K562 (cell line): ENCODE results near the gene CCDC78. TPM values are rescaled to one million over a fixed set of nuclear protein-coding genes. Genes with fewer than 3 reads are reported as not detected.

Experiments used
- ATAC-seq: fragments of 200-7000 bp; cut with Tn5 transposase; 3 replicates; pipeline ENCODE4 v1.9.1; 2020; ENCODE audit warnings: moderate library complexity
- BruUV-seq: library from RNA; stranded (reverse); fragments of 400-500 nt; replicated peaks from 2 replicates; lab custom pipeline; 2021; lab: Mats Ljungman, UMichigan
- CTCF ChIA-PET: fragments of 300-600 bp; formaldehyde crosslinking; extraction: SDS; loops from one replicate; lab custom pipeline; 2021; ENCODE audit warnings: low intra/inter-chr PET ratio; lab: Yijun Ruan, JAX
- POLR2A ChIA-PET: fragments of 300-600, 350-650 bp; sonication (Branson Sonifier 250); formaldehyde crosslinking; extraction: SDS; loops from one replicate; lab custom pipeline; 2021; ENCODE audit warnings: antibody characterized with exemption, inconsistent platforms; lab: Yijun Ruan, JAX
- DNase-seq, 4 experiments: peaks; one replicate each; pipeline versions ENCODE4 v3.0.0 to v3.0.0-alpha.2; 2011 to 2018; ENCODE audit warnings: low spot score in 3 of 4, mixed read lengths in 3 of 4; ENCODE audit errors: extremely low read depth in 1 of 4
- FAIRE-seq: peaks from 2 replicates; lab custom pipeline; 2011; peaks lifted over from hg19 to GRCh38; lab: Jason Lieb, UNC
- H2AFZ ChIP-seq: 2 replicates; pipeline ENCODE4 v1.6.0; 2011; ENCODE audit warnings: low read depth, low read length, control low read depth, inconsistent platforms
- H3K27ac ChIP-seq: fragments of 200-600 bp; 3 replicates; pipeline ENCODE4 v1.8.0; 2011; ENCODE audit warnings: low read depth, mild to moderate bottlenecking, control low read depth, inconsistent platforms, low read length, moderate library complexity, mixed read lengths; ENCODE audit errors: extremely low read depth
- H3K27me3 ChIP-seq, 2 experiments: fragments of 300-600 bp in 1 of 2; 2 replicates in 1 of 2; 3 replicates in 1 of 2; pipeline versions ENCODE4 v1.6.0 to v1.8.0; 2011; ENCODE audit warnings: inconsistent platforms in 2 of 2, low read length in 2 of 2, mild to moderate bottlenecking in 1 of 2, mixed read lengths in 1 of 2, moderate library complexity in 1 of 2; ENCODE audit not compliant: control insufficient read depth in 2 of 2, insufficient read depth in 2 of 2
- H3K36me3 ChIP-seq: fragments of 300-600 bp; 3 replicates; pipeline ENCODE4 v1.8.0; 2011; ENCODE audit warnings: mild to moderate bottlenecking, low read length, inconsistent platforms; ENCODE audit not compliant: control insufficient read depth, insufficient read depth
- H3K4me1 ChIP-seq, 2 experiments: fragments of 200-600 bp in 1 of 2; replicated peaks in 1 of 2; 2 replicates in 1 of 2; 3 replicates in 1 of 2; pipeline versions ENCODE4 v1.5.1 to v1.8.0; 2011; ENCODE audit warnings: inconsistent platforms in 2 of 2, low read length in 2 of 2, mild to moderate bottlenecking in 1 of 2, mixed read lengths in 1 of 2, moderate library complexity in 1 of 2; ENCODE audit not compliant: control insufficient read depth in 2 of 2, insufficient read depth in 2 of 2
- H3K4me2 ChIP-seq: 2 replicates; pipeline ENCODE4 v1.6.1; 2011; ENCODE audit warnings: low read length, control low read depth, inconsistent platforms, mixed read lengths; ENCODE audit not compliant: insufficient read depth
- H3K4me3 ChIP-seq: fragments of 200-600 bp; sonication (generic), shearing (Covaris generic); 2 replicates; pipeline ENCODE4 v1.5.1; 2016; ENCODE audit warnings: control low read depth, inconsistent platforms
- H3K79me2 ChIP-seq: fragments of 200-600 bp; 3 replicates; pipeline ENCODE4 v1.8.0; 2011; ENCODE audit warnings: low read length, inconsistent platforms; ENCODE audit not compliant: control insufficient read depth, insufficient read depth
- H3K9ac ChIP-seq, 2 experiments: 2 replicates each; pipeline versions ENCODE4 v1.6.0 to v1.6.1; 2011; ENCODE audit warnings: low read depth in 2 of 2, low read length in 2 of 2, control low read depth in 1 of 2, inconsistent platforms in 1 of 2, mild to moderate bottlenecking in 1 of 2, mixed read lengths in 1 of 2; ENCODE audit not compliant: insufficient read depth in 1 of 2
- H3K9me1 ChIP-seq: one replicate; pipeline ENCODE4 v1.6.0; 2011; ENCODE audit warnings: inconsistent platforms, mild to moderate bottlenecking, low read length, moderate library complexity; ENCODE audit not compliant: control insufficient read depth, insufficient read depth
- H3K9me3 ChIP-seq: replicated peaks from 2 replicates; pipeline ENCODE4 v1.5.1; 2011; ENCODE audit warnings: low read depth, low read length, inconsistent platforms; ENCODE audit not compliant: control insufficient read depth, insufficient read depth
- H4K20me1 ChIP-seq: replicated peaks from 2 replicates; pipeline ENCODE4 v1.6.1; 2011; ENCODE audit warnings: low read length, inconsistent platforms, mixed read lengths; ENCODE audit not compliant: control insufficient read depth, insufficient read depth
- CHD1 ChIP-seq: fragments of 200-600 bp; sonication (generic); IDR thresholded peaks from one replicate; pipeline ENCODE4 v1.6.1; 2012; ENCODE audit warnings: mild to moderate bottlenecking, moderate library complexity, low read length, inconsistent platforms
- EGR1 ChIP-seq: fragments of 450-650 bp; conservative IDR thresholded peaks from 2 replicates; pipeline ENCODE4 v1.6.1; 2017; ENCODE audit warnings: mild to moderate bottlenecking
- HNRNPUL1 ChIP-seq: fragments of 200-400 bp; formaldehyde crosslinking; IDR thresholded peaks from 2 replicates; pipeline ENCODE4 v1.6.1; 2017; ENCODE audit warnings: low read length
- SRSF7 ChIP-seq: fragments of 200-400 bp; formaldehyde crosslinking; optimal IDR thresholded peaks from 2 replicates; pipeline ENCODE3; 2017; ENCODE audit warnings: mild to moderate bottlenecking, low read depth, low read length
- VEZF1 ChIP-seq: fragments of 200-800 bp; sonication (Bioruptor generic); IDR thresholded peaks from 2 replicates; pipeline ENCODE4 v1.6.1; 2017; ENCODE audit warnings: missing genetic modification characterization, missing compliant biosample characterization
- WGBS: fragments of 100-300 bp; shearing (Covaris generic); methylation state at CpG from one replicate; pipeline ENCODE4 v1.1.6; 2016; ENCODE audit warnings: low coverage, mixed read lengths; ENCODE audit not compliant: insufficient coverage; ENCODE audit errors: missing lambda C conversion rate; 5-methylcytosine and 5-hydroxymethylcytosine counted together
- in situ Hi-C: fragments of 300-500 bp; cut with MboI; formaldehyde crosslinking; loops from 4 replicates; pipeline ENCODE4 v1.15.0; 2018; ENCODE audit warnings: inconsistent platforms, mixed read lengths
- intact Hi-C: fragments of 100-400 bp; cut with micrococcal nuclease; formaldehyde crosslinking; loops from 2 replicates; pipeline ENCODE4 v1.14.2; 2022
- polyA plus RNA-seq, 8 experiments: library from polyadenylated mRNA; depleted of rRNA in 4 of 8; stranded (reverse) in 5 of 8; unstranded in 3 of 8; fragments of >200 nt; fragmentation: Nextera tagmentation in 2 of 8; fragmentation: Illumina TruSeq in 1 of 8; extraction: Ambion mirVana in 2 of 8; extraction: Trizol in 1 of 8; gene quantifications; 2 replicates each; pipeline versions ENCODE4 v1.2.1 to v1.2.3, GENCODE V29; 2011 to 2014; ENCODE audit warnings: inconsistent platforms in 1 of 8, missing spikeins in 1 of 8
- total RNA-seq, 7 experiments: library from RNA; depleted of rRNA in 6 of 7; stranded (reverse); fragments of >200 nt in 6 of 7; fragmentation: Illumina TruSeq in 2 of 7; extraction: Trizol in 2 of 7; gene quantifications; 2 replicates each; pipeline versions ENCODE4 v1.2.1 to v1.2.3, GENCODE V29; 2011 to 2021; ENCODE audit warnings: low replicate concordance in 1 of 7

Gene CCDC78
- total and polyA plus RNA-seq, 9 of the 15 experiments (the other 6 are each of a cell fraction or from before 2014, with no cell fraction given), result 0.24 to 17.7 (median 2.9) TPM

- Histone ChIP-seq H3K9ac (no peak overlapping the region; a peak in 1 of 4 replicates), H4K20me1 (0 out of 2 replicates have a peak, but pooled peaks cover 3% of the 10 kb centered on the region), H3K4me1 (peaks cover 0 to 68% of the 10 kb centered on the region in 2 experiments; a peak in 2 of 5 replicates), H3K27ac (no peak overlapping the region), H3K4me3 (no peak overlapping the region), H3K9me1 (no peaks in the 10 kb centered on the region), H3K27me3 (peaks cover 0 to 6% of the 10 kb centered on the region in 2 experiments; a peak in 1 of 5 replicates), H3K9me3 (no peaks in the 10 kb centered on the region), H3K36me3 (no peaks in the 10 kb centered on the region), H3K4me2 (no peak overlapping the region), H2AFZ (no peak overlapping the region), H3K79me2 (no peaks in the 10 kb centered on the region)
- DNase-seq (peak in 1 of 4 experiments; percentile 43), ATAC-seq (peak; percentile 19; the same call in 1 of the 3 replicates), FAIRE-seq (no peak)
- WGBS, result 30% methylated on average over 17 of the region's 21 CpGs
- in situ Hi-C loops (no loop called here), intact Hi-C loops (no loop called here)
- CTCF ChIA-PET, result no interaction called here
- TF ChIP-seq EGR1 (peak; percentile 40; the same call in 1 of the 2 replicates), CHD1 (no peak)
- POLR2A ChIA-PET, result no interaction called here
- BruUV-seq, result no TSS peak
Observed at GRCh38 chr16:768428-768827, 42.2 kb upstream of the CCDC78 start.

- ATAC-seq (no peak), DNase-seq (no peak), FAIRE-seq (no peak)
- H3K9ac ChIP-seq, result no peak overlapping the region
- H3K4me1 ChIP-seq, result peaks cover 0 to 69% of the 10 kb centered on the region in 2 experiments; a peak in 2 of 5 replicates
- H3K4me3 ChIP-seq, result no peak overlapping the region
- TF ChIP-seq SRSF7 (no peak), HNRNPUL1 (no peak), VEZF1 (CRISPR knock-in tag) (peak; percentile 34; the same call in 1 of the 2 replicates)
- no peaks in the 10 kb centered on the region for H3K9me1 ChIP-seq
- no peak overlapping the region for H2AFZ ChIP-seq
- 0% methylated on average over 1 of the region's 38 CpGs for WGBS
- H3K9me3 ChIP-seq, result no peaks in the 10 kb centered on the region
- H3K79me2 ChIP-seq, result no peaks in the 10 kb centered on the region
- no peak overlapping the region for H3K27ac ChIP-seq
- H4K20me1 ChIP-seq, result 0 out of 2 replicates have a peak, but pooled peaks cover 3% of the 10 kb centered on the region
- POLR2A ChIA-PET, result interaction anchor here (0.6 to 0.9 kb wide), 2 partner anchors 9 to 21 kb away, joined by 3 read pairs; partner anchors contain the start of genes CHTF18 and RPUSD1
- intact Hi-C loops, result no loop called here
- BruUV-seq, result no TSS peak
- peaks cover 0 to 6% of the 10 kb centered on the region in 2 experiments; a peak in 1 of 5 replicates for H3K27me3 ChIP-seq
- H3K4me2 ChIP-seq, result no peak overlapping the region
- no peaks in the 10 kb centered on the region for H3K36me3 ChIP-seq
- in situ Hi-C loops, result no loop called here
- CTCF ChIA-PET, result no interaction called here
Observed at GRCh38 chr16:767743-768235, 41.5 kb upstream of the CCDC78 start.
